Neural progenitor cell (in vitro differentiated cells): Measurements from ENCODE around the gene SPOCK1.

Experiments used
- CTCF ChIP-seq: fragments of 200-600 bp; sonication (generic); IDR thresholded peaks from 2 replicates; pipeline ENCODE4 v1.5.1; 2017; ENCODE audit warnings: antibody characterized with exemption, mild to moderate bottlenecking
- EZH2 ChIP-seq: fragments of 200-600 bp; sonication (generic); IDR thresholded peaks from 2 replicates; pipeline ENCODE4 v1.6.1; 2017; ENCODE audit warnings: antibody characterized with exemption, mild to moderate bottlenecking, moderate library complexity

GRCh38 chr5:137142764-137143605, 356.1 kb downstream of the SPOCK1 start:
- TF ChIP-seq CTCF (no peak), EZH2 (no peak)
